GM21717 (cell line): ENCODE measurements around the gene CADM1.
A peak's percentile ranks its signal among the peaks of the same experiment; 100 is the strongest.

Experiments
- ATAC-seq: cut with Tn5 transposase; IDR thresholded peaks from one replicate; pipeline ENCODE4 v1.9.1; 2021; ENCODE audit warnings: mild to moderate bottlenecking, moderate library complexity; ENCODE audit not compliant: unreplicated experiment

CADM1 gene

DNA sequence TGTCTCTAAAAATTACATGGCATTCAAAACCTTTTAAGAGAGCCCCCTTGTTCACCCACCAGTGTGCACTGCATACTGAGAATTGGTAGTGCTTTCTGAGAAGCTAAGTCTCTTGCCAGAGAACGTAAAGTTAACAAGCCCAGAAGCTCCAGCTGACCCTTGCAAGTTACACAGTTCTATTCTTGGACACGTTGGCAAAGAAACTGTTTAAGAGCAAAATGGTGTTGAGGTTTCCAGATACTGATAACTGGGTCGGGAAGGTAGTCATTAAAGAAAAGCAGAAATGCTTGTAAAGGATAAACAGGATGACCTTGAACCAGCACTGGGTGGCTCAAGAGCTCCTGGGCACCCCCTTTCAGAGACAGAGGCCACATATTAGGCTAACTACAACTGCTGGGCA is 284.8 kb downstream of the CADM1 start:
- ATAC-seq = no peak

GRCh38 chr11:115217726-115218311 is 286.4 kb downstream of the CADM1 start:
- ATAC-seq = no peak

GRCh38 chr11:115215694-115216617 is 288.3 kb downstream of the CADM1 start:
- ATAC-seq = no peak

DNA sequence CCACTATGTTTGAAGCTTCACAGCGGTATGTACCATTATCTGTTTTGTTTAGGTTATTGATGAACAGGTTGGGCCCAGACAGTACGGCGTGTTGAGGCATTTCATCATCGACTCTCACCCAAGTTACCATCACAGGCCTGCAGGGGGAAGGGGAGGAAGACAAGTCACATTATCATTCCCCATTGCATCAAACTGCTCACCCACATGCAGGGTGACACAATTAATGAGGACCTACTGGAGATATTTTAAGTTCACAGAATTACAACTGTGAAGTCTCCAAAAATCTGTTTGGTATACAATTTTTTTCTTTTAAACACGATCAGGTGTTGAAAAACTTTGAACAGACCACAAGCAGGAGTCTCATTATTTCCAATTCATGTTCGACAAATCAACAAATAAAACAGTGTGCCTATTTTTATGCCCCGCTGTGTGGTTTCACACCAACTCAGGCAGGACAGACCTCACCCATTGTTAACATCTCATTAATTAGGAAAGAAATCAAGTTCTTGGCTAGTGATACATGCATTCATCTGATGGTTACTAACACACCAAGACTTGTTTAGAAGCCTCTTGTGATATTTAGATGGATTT is 289.5 kb downstream of the CADM1 start:
- no peak for ATAC-seq

GRCh38 chr11:115213007-115213406 is 291.2 kb downstream of the CADM1 start:
- no peak for ATAC-seq

- ATAC-seq = no peak
Observed at GRCh38 chr11:115208808-115209259, 295.4 kb downstream of the CADM1 start.

DNA sequence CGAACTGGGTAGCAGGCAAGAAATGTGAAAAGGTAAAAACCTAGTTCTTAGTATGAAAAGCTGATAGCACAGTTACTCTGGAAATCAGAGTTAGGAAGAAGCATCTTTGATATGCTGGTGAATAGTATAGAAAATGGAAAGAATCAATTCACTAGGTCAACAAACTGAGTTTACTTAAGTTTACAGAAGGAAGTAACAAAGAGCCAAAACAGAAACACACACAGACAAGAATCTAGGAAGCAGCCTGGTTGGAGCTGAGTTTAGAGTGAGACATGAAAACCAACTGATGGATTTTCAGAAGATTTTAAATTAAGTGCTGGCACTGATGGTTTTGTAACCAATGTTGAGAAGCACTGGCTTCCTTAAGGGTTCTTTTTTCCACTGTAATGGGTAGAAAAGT is 296.3 kb downstream of the CADM1 start:
- no peak for ATAC-seq

GRCh38 chr11:115207166-115207591 is 297.0 kb downstream of the CADM1 start:
- ATAC-seq = no peak

- ATAC-seq = no peak
Observed at GRCh38 chr11:115206365-115207022, 297.7 kb downstream of the CADM1 start.

DNA sequence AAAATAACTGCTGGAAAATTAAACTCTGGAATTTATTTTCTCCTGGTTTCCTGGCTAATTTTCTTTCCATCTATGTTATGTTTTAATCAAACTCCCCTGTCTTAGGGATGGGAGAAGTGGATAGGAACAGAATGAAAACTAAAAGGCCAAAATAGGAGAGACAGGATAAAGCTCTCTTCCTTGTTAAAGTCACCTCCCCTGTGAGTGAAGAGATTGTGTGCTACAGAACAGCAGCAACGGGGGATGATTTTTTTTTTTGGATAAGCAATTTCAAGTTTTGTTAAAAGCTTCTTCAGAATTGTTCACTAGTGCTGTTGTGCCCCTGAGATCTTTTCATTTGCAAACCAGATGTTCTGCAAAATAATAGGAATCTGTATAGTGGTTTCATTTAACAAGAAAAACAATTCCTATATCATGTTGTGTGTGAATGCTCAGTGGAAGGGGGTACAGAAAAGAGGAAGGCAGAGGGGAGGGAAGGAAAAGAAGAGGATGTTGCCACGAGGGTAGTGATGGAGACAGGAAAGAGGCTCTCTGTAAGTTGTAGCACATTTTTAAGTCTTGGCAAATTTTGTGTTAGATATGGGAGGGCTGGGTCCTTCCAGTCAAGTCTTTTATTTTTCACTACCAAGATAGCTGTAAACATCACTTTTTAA is 301.2 kb downstream of the CADM1 start:
- ATAC-seq = no peak

DNA sequence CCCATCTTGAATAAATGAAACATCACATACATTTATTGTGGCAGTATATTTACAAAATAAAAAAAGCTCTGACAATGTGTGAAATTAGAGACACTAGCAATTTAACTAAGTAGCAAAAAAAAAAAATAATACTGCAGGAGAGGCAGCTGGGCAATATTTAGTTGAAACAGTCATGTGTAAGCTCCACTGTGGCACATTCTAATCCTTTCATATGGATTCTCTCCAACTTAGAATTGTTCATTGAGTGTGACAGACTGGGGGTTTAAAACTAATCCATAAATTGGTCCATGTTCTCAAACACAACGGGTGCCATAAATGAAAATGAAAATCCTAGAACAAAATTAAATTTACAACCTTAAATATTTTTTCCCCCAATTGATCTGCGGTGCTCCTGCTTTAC is 302.1 kb downstream of the CADM1 start:
- no peak for ATAC-seq

GRCh38 chr11:115201111-115201792 is 303.0 kb downstream of the CADM1 start:
- no peak for ATAC-seq

- ATAC-seq = no peak
Observed at GRCh38 chr11:115199481-115200069, 304.6 kb downstream of the CADM1 start.

- ATAC-seq = no peak
Observed at GRCh38 chr11:115198321-115198741, 305.9 kb downstream of the CADM1 start.

DNA sequence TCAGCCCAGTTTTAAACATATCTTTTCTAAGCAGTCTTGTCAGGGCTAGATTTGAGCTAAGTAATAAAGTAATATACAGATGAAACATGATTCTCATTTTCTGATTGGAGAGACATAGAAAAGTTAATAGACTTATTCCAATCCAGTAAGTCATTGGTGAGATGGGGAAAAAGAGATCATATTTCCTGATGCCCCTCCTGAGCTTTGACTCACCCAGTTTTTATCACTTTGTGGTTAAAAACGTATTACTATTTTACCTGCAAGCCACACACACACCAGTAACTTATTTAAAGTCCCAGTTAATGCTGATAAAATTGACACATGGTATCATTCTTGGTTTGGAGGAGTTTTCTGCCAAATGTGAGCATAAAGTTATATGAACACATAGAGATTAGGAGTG is 306.8 kb downstream of the CADM1 start:
- ATAC-seq = no peak

- ATAC-seq = no peak
Observed at GRCh38 chr11:115197031-115197430, 307.2 kb downstream of the CADM1 start.

DNA sequence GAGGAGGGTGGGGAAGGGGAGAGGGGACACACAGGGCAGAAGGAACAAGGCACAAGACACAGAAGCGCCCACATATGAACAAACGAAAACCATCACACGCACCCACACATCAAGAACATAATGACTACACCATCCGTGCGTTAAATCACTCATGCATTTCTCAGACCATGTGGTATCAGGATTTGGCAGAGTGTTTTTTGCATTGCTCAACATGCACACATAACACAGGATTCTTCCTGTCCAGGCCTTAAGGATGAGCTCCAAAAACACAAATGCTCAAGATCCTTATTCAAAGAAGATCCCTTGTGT is 309.5 kb downstream of the CADM1 start:
- peak; percentile 34 for ATAC-seq

DNA sequence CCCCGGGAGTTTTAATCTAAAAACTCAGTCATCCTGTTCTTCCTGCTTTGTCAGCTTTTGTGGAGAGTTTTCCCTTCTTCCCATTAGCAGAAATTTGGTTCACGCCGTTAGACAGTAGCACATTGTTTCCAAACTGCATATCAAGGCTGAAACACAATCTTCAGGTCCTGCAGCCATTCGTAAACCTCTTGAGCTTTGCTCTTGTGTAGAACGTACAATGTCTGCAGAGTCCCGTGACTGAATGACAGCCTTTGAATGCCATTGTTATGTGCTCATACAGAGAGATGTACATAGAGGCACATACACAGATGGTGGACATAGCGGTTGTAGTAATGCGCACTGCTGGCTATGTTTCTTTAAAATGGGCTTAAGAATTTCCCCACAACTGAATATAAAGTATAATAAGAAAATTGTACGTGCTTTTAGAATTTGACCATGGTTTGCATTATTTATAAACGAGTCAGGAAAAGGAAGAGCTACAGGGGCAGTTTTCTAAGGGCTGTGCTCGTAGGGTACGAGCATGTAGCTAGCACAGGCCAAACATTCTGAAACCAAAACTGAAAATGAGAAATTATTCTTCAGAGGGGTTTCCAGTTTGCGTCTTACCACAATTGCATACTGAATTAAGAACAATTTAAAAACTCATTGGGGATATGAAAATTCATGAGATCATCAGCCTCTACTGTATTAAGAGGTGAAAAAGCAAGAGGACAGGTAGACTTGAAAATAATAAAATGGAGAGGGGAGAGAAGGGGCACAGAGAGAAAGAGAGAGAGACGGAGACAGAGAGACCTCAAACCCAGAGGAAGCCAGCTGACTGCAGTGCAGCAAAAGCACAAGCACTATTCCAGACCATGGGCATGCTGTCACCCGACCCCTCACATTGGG is 310.1 kb downstream of the CADM1 start:
- ATAC-seq = peak; percentile 94

DNA sequence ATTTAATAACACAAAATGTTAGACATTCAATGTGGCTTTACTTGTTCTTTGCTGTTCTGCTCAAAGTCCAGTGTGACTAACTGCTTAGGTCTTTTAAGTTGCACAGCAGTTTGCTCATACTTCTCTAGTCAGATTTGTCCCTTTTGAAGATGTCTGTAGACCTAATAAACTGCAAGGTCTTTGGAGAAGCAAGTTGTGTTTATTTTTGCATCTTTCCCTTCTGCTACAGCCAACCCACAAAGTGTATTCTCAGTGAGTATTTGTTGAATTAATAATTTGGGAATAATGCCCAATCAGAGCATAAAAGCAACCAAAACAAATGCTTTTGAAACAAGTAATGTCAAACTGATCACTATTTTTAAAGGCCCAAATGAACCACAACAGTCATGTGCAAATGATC is 312.5 kb downstream of the CADM1 start:
- ATAC-seq = no peak
